ENCODE results near the gene FAM174B. TPM values are rescaled to one million over a fixed set of nuclear protein-coding genes. Genes with fewer than 3 reads are reported as not detected.

FAM174B gene
- polyA plus RNA-seq, 1 donor from 2014 or later: 20.1 TPM

DNA sequence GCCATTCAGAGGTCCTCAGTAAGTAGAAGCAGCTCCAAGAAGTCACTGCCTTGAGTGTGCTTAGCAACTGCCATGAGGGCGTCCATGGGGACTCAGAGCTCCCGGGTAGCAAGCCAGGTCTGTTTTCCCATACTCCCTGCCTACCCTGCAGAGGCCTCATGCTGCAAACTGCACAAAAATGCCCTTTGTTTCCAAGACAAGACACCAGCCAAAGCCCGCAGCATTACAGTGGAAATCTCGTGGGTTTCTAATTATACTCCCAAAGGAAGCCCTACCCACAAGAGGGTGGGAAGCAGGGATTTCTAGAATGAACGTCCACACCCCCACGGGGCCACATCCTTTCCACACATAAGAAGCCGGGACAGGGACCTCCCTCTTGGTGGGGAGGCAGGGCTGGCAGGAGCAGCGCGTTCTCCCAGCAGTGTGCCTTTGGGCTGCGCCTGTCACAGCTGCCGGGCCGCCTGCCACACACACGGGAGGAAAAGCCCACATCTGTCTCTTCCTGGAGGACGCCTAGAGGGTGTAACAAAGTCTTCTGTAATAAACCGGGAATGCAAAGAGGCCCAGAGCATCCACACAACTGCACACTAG, 31.1 kb downstream of the FAM174B start:
- no peaks in the 10 kb centered on the region for H3F3A ChIP-seq (ENCODE audit: insufficient read depth, low read length, poor library complexity, severe bottlenecking)
- no peaks in the 10 kb centered on the region for H3K9me3 ChIP-seq (ENCODE audit: low read length)
- H2AFZ ChIP-seq (ENCODE audit: low read depth, low read length): no peak overlapping the region
- no peak overlapping the region for H3K9ac ChIP-seq (ENCODE audit: low read length)
- no peaks in the 10 kb centered on the region for H3K36me3 ChIP-seq (ENCODE audit: insufficient read depth, low read length)
- H3K27me3 ChIP-seq (ENCODE audit: insufficient read depth, low read depth, low read length): no peaks in the 10 kb centered on the region
- no peak overlapping the region for H3K4me3 ChIP-seq (ENCODE audit: low read length)
- TF ChIP-seq, protein P1, sequence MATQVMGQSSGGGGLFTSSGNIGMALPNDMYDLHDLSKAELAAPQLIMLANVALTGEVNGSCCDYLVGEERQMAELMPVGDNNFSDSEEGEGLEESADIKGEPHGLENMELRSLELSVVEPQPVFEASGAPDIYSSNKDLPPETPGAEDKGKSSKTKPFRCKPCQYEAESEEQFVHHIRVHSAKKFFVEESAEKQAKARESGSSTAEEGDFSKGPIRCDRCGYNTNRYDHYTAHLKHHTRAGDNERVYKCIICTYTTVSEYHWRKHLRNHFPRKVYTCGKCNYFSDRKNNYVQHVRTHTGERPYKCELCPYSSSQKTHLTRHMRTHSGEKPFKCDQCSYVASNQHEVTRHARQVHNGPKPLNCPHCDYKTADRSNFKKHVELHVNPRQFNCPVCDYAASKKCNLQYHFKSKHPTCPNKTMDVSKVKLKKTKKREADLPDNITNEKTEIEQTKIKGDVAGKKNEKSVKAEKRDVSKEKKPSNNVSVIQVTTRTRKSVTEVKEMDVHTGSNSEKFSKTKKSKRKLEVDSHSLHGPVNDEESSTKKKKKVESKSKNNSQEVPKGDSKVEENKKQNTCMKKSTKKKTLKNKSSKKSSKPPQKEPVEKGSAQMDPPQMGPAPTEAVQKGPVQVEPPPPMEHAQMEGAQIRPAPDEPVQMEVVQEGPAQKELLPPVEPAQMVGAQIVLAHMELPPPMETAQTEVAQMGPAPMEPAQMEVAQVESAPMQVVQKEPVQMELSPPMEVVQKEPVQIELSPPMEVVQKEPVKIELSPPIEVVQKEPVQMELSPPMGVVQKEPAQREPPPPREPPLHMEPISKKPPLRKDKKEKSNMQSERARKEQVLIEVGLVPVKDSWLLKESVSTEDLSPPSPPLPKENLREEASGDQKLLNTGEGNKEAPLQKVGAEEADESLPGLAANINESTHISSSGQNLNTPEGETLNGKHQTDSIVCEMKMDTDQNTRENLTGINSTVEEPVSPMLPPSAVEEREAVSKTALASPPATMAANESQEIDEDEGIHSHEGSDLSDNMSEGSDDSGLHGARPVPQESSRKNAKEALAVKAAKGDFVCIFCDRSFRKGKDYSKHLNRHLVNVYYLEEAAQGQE (IDR thresholded peaks at IDR 0.05; ENCODE audit: borderline replicate concordance): no peak
- no peak for TF ChIP-seq TAF1 (IDR thresholded peaks at IDR 0.05; ENCODE audit: low read depth)
- TF ChIP-seq EP300 (conservative IDR thresholded peaks at IDR 0.05; ENCODE audit: poor library complexity, severe bottlenecking): no peak
- TF ChIP-seq, protein P2, sequence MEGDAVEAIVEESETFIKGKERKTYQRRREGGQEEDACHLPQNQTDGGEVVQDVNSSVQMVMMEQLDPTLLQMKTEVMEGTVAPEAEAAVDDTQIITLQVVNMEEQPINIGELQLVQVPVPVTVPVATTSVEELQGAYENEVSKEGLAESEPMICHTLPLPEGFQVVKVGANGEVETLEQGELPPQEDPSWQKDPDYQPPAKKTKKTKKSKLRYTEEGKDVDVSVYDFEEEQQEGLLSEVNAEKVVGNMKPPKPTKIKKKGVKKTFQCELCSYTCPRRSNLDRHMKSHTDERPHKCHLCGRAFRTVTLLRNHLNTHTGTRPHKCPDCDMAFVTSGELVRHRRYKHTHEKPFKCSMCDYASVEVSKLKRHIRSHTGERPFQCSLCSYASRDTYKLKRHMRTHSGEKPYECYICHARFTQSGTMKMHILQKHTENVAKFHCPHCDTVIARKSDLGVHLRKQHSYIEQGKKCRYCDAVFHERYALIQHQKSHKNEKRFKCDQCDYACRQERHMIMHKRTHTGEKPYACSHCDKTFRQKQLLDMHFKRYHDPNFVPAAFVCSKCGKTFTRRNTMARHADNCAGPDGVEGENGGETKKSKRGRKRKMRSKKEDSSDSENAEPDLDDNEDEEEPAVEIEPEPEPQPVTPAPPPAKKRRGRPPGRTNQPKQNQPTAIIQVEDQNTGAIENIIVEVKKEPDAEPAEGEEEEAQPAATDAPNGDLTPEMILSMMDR (IDR thresholded peaks at IDR 0.05; ENCODE audit: poor library complexity, severe bottlenecking): no peak
- no peak for TF ChIP-seq SMC3 (conservative IDR thresholded peaks at IDR 0.05; ENCODE audit: poor library complexity)
- no peak for TF ChIP-seq MXI1 (conservative IDR thresholded peaks at IDR 0.05; ENCODE audit: poor library complexity, severe bottlenecking)
- TF ChIP-seq POLR2AphosphoS5 (IDR thresholded peaks at IDR 0.05): no peak
- TF ChIP-seq RAD21 (conservative IDR thresholded peaks at IDR 0.05): no peak
- no peak for TF ChIP-seq EZH2 (IDR thresholded peaks at IDR 0.05; ENCODE audit: borderline replicate concordance, insufficient read depth, low read length, poor library complexity, severe bottlenecking)
- no peak overlapping the region for H3K27ac ChIP-seq (ENCODE audit: low read length)
- no peaks in the 10 kb centered on the region for H3K79me2 ChIP-seq (replicated peaks; ENCODE audit: insufficient read depth, low read length)
- no peak overlapping the region for H3K4me2 ChIP-seq (ENCODE audit: low read length)
- H4K20me1 ChIP-seq (ENCODE audit: insufficient read depth): no peaks in the 10 kb centered on the region
- no peaks in the 10 kb centered on the region for H3K9me2 ChIP-seq (ENCODE audit: insufficient read depth, low read length)

DNA sequence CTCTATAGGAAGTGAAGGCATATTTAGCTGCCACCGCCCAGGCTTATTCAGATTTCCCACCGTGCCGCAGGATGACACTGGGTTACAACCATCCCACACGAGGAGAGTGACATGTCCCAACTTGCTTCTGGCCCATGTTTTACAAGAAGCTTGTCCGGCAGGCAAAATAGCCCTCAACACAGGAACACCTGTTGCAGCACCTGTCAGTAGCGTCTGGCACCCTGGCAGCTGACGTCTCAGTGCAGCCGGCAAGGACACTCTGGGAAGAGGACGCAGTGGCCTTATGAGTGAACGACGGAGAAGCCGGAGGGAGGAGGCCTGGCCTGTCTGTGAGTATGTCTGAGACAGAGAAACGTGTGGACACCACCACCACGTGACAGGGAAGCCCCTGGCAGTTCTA, 32.1 kb downstream of the FAM174B start:
- Histone ChIP-seq H3K9me2 (ENCODE audit: insufficient read depth, low read length) (no peaks in the 10 kb centered on the region), H3K27ac (ENCODE audit: low read length) (no peak overlapping the region), H4K20me1 (ENCODE audit: insufficient read depth) (no peaks in the 10 kb centered on the region), H3K9me3 (ENCODE audit: low read length) (no peaks in the 10 kb centered on the region), H3K36me3 (ENCODE audit: insufficient read depth, low read length) (no peaks in the 10 kb centered on the region), H3K9ac (ENCODE audit: low read length) (no peak overlapping the region), H3F3A (ENCODE audit: insufficient read depth, low read length, poor library complexity, severe bottlenecking) (no peaks in the 10 kb centered on the region), H3K4me3 (ENCODE audit: low read length) (no peak overlapping the region), H3K79me2 (replicated peaks; ENCODE audit: insufficient read depth, low read length) (no peaks in the 10 kb centered on the region), H2AFZ (ENCODE audit: low read depth, low read length) (no peak overlapping the region), H3K27me3 (ENCODE audit: insufficient read depth, low read depth, low read length) (no peaks in the 10 kb centered on the region), H3K4me2 (ENCODE audit: low read length) (no peak overlapping the region)
- no peak for TF ChIP-seq MXI1 (conservative IDR thresholded peaks at IDR 0.05; ENCODE audit: poor library complexity, severe bottlenecking)
- TF ChIP-seq, protein P1 (IDR thresholded peaks at IDR 0.05; ENCODE audit: borderline replicate concordance): no peak
- TF ChIP-seq SMC3 (conservative IDR thresholded peaks at IDR 0.05; ENCODE audit: poor library complexity): no peak
- no peak for TF ChIP-seq RAD21 (conservative IDR thresholded peaks at IDR 0.05)
- TF ChIP-seq TAF1 (IDR thresholded peaks at IDR 0.05; ENCODE audit: low read depth): no peak
- no peak for TF ChIP-seq EP300 (conservative IDR thresholded peaks at IDR 0.05; ENCODE audit: poor library complexity, severe bottlenecking)
- TF ChIP-seq, protein P2 (IDR thresholded peaks at IDR 0.05; ENCODE audit: poor library complexity, severe bottlenecking): no peak
- no peak for TF ChIP-seq EZH2 (IDR thresholded peaks at IDR 0.05; ENCODE audit: borderline replicate concordance, insufficient read depth, low read length, poor library complexity, severe bottlenecking)
- TF ChIP-seq POLR2AphosphoS5 (IDR thresholded peaks at IDR 0.05): no peak
